ENCODE data around the gene PVRIG. TPM values are rescaled to one million over a fixed set of nuclear protein-coding genes. Genes with fewer than 3 reads are reported as not detected.
"Not testable (repeated sequence)": the region's sequence is repeated elsewhere in the genome, so short reads cannot be mapped to it uniquely, and the experiment has no call there.

Gene PVRIG
- total RNA-seq, 4 donors from 2014 or later = 3.7 to 8.3 (median 5.1) TPM

DNA sequence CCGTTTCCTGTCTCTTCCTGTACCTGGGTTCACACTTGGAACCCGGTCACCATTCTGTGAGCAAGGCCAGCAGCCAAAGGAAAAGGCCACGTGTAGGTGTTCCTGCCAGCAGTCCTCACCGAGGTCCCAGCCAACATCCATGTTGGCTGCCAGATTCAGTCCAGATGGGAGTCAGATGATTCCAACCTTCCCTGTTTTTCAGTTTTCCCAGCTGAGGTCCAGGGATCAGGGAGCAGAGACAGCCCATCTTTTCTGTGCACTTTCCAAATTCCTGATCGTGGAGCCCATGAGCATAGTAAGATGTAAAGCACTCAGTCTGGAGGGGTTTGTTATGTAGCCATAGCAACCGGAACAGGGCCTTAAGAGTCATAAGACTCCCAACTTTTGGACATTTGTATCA lies 3.9 kb upstream of the PVRIG start:
- H3K27ac ChIP-seq = peak overlapping the region in 1 of 4 donors; percentile 78
- TF ChIP-seq, protein P1, sequence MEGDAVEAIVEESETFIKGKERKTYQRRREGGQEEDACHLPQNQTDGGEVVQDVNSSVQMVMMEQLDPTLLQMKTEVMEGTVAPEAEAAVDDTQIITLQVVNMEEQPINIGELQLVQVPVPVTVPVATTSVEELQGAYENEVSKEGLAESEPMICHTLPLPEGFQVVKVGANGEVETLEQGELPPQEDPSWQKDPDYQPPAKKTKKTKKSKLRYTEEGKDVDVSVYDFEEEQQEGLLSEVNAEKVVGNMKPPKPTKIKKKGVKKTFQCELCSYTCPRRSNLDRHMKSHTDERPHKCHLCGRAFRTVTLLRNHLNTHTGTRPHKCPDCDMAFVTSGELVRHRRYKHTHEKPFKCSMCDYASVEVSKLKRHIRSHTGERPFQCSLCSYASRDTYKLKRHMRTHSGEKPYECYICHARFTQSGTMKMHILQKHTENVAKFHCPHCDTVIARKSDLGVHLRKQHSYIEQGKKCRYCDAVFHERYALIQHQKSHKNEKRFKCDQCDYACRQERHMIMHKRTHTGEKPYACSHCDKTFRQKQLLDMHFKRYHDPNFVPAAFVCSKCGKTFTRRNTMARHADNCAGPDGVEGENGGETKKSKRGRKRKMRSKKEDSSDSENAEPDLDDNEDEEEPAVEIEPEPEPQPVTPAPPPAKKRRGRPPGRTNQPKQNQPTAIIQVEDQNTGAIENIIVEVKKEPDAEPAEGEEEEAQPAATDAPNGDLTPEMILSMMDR (IDR thresholded peaks at IDR 0.05) = no peak
- no peak for TF ChIP-seq POLR2A (IDR thresholded peaks at IDR 0.05)
- no peaks in the 10 kb centered on the region for H3K9me3 ChIP-seq
- no peaks in the 10 kb centered on the region for H3K27me3 ChIP-seq
- H3K36me3 ChIP-seq = no peaks in the 10 kb centered on the region
- H3K4me3 ChIP-seq = no peak overlapping the region
- DNase-seq = no peak
- H3K4me1 ChIP-seq = peaks cover 0 to 4% (median 0%) of the 10 kb centered on the region in 4 donors

DNA sequence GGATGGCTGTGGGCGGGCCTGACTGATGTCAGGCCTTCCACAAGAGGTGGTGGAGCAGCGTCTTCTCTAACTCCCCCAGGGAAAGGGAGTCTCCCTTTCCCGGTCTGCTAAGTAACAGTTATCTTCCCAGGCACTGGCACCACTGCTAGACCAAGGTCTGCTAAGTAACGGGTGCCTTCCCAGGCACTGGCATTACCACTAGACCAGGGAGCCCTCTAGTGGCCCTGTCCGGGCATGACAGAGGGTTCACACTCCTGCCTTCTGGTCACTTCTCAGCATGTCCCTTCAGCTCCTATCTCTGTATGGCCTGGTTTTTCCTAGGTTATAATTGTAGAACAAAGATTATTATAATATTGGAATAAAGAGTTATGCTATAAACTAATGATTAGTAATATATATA lies 1.8 kb upstream of the PVRIG start:
- not testable (repeated sequence) for H3K9me3 ChIP-seq, H3K4me3 ChIP-seq, H3K36me3 ChIP-seq, H3K27me3 ChIP-seq
- peak in 2 of 3 donors; percentile 93 to 96 for DNase-seq
- TF ChIP-seq, protein P1 (IDR thresholded peaks at IDR 0.05) = peak in 3 of 6 experiments; percentile 41 to 53 (median 44)
- peaks cover 0 to 12% (median 3%) of the 10 kb centered on the region in 4 donors for H3K4me1 ChIP-seq
- peak overlapping the region in 1 of 4 donors; percentile 95 for H3K27ac ChIP-seq

DNA sequence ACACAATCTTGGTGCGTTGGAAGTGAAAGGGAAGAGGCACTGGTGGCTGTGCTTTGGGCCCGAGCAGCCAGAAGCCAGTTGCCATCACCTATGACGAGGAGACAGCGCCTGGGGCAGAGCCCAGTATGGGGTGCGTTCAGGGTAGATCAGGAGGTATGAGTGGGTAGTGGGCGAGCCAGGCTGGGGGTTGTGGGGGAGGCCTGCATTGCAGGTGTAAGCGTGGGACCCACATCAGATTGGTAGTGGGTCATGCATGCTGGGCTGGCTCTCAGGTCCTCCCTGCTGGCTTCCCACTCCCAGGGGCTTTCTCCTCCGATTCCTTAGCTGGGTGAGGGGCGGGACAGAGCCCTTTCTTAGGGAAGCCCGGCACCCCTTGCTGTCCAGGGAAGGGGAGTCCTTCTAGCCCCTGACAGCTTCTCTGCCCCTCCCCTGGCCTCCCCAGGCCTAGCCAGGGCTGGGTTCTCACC lies 445 bp upstream of the PVRIG start:
- Histone ChIP-seq H3K36me3 (peaks cover 0 to 15% (median 0%) of the 10 kb centered on the region in 3 donors), H3K27me3 (no peaks in the 10 kb centered on the region), H3K27ac (peak overlapping the region; percentile 81 to 97 (median 90)), H3K4me1 (peaks cover 0 to 12% (median 3%) of the 10 kb centered on the region in 4 donors), H3K9me3 (no peaks in the 10 kb centered on the region), H3K4me3 (peak overlapping the region in 2 of 4 donors; percentile 47 to 57)
- no peak for TF ChIP-seq POLR2A (IDR thresholded peaks at IDR 0.05)
- TF ChIP-seq, protein P1 (IDR thresholded peaks at IDR 0.05) = no peak
- no peak for DNase-seq

DNA sequence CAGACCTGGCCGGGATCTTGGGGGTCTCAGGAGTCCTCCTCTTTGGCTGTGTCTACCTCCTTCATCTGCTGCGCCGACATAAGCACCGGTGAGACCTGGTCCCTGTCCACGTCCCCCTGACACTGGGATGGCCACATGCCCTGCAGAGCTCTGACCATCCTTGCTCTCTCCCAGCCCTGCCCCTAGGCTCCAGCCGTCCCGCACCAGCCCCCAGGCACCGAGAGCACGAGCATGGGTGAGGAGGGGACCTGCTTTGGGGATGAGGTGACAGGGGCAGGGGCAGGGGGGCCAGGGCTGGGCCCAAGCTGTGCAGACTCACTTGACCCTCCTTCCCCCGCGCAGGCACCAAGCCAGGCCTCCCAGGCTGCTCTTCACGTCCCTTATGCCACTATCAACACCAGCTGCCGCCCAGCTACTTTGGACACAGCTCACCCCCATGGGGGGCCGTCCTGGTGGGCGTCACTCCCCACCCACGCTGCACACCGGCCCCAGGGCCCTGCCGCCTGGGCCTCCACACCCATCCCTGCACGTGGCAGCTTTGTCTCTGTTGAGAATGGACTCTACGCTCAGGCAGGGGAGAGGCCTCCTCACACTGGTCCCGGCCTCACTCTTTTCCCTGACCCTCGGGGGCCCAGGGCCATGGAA lies 959 bp downstream of the PVRIG start:
- Histone ChIP-seq H3K36me3 (peaks cover 0 to 15% (median 0%) of the 10 kb centered on the region in 3 donors), H3K4me1 (peaks cover 0 to 12% (median 3%) of the 10 kb centered on the region in 4 donors), H3K27ac (peak overlapping the region; percentile 81 to 97 (median 90)), H3K27me3 (no peaks in the 10 kb centered on the region), H3K9me3 (no peaks in the 10 kb centered on the region), H3K4me3 (peak overlapping the region; percentile 32 to 57 (median 46))
- TF ChIP-seq POLR2A (IDR thresholded peaks at IDR 0.05) = no peak
- TF ChIP-seq, protein P1 (IDR thresholded peaks at IDR 0.05) = no peak
- no peak for DNase-seq

DNA sequence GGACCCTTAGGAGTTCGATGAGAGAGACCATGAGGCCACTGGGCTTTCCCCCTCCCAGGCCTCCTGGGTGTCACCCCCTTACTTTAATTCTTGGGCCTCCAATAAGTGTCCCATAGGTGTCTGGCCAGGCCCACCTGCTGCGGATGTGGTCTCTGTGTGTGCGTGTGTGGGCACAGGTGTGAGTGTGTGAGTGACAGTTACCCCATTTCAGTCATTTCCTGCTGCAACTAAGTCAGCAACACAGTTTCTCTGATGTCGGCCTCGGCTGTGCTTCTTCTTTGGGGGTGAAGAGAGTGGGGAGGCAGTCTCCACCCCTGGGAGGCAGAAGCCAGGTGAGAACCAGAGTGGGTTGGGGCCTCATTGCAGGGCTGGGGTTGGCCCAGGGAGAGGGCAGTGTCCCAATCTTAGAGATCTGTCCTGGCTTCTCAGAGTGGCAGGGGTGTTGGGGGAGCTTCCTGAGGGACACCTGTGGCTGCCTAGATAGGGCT lies 1.5 kb downstream of the PVRIG start:
- TF ChIP-seq, protein P1 (IDR thresholded peaks at IDR 0.05) = no peak
- no peak for TF ChIP-seq POLR2A (IDR thresholded peaks at IDR 0.05)
- H3K27me3 ChIP-seq = no peaks in the 10 kb centered on the region
- H3K4me3 ChIP-seq = peak overlapping the region; percentile 32 to 57 (median 46)
- H3K27ac ChIP-seq = peak overlapping the region; percentile 81 to 97 (median 90)
- H3K9me3 ChIP-seq = no peaks in the 10 kb centered on the region
- peaks cover 0 to 15% (median 0%) of the 10 kb centered on the region in 3 donors for H3K36me3 ChIP-seq
- peaks cover 0 to 12% (median 3%) of the 10 kb centered on the region in 4 donors for H3K4me1 ChIP-seq
- DNase-seq = peak in 2 of 3 donors; percentile 91 to 93

Measured in Peyer's patch (tissue), 4 donors.